SK-N-DZ (cell line): Measurements from ENCODE around the gene ADAMTSL1.

ENCODE experiments used
- DNase-seq: peaks from one replicate; pipeline ENCODE4 v3.0.0-alpha.2; 2015; ENCODE audit warnings: low spot score

ADAMTSL1 gene

DNA sequence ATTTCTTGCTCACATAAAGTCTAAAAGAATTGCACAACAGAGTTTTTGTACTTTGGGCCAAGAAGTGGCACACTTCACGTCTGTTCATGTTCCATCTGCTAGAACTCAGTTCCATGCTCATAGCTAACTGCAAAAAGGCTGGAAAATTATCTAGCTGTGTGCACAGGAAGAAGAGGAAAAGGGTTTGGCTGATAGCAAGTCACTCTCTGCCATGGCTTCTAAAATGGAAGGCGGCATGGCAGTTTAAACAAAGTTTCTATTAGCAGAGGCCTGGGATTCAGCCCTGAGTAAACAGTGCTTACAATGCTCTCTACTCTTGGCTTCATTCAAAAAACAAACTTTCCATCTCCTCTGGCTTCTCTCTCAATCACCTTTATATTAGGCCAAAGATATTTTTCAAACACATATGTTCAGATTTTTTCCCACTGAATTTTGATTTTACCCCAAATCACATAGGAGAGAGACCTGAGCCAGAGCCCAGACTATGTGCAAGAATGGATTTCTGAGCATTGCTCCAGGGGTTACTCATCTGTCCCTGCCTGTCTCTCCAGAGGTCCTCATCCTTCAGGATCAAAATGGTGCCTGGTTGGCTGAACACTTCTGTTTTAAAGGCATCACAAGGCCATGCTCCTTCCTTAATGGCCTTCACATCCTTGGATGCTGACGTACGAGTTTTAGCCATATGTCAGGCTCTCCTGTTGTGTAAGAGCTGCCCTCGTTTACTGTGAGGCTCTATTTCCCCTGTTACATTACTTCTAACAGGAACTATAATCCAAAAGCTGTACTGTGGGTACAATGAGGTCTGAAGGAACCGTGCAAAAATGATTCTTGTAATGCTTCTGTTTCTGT lies 332.5 kb downstream of the ADAMTSL1 start:
- no peak for DNase-seq

DNA sequence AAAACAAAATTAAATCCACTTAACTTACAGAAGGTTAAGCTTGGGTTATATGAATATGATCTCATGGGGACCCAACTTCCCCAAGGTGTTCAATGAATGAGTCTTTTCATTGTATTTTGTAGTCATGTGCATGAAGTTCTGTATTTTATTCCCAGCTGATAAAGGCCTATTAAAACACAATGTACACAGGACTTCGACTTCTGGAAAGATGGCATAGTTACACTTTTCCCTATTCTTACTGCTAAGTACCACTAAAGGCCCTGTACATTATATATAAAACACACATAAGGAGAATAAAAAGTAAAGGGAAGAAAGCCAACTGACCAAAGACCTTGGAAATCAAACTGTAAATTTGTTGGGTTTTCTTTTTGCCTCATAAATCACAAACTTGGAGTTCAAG lies 336.6 kb downstream of the ADAMTSL1 start:
- no peak for DNase-seq

DNA sequence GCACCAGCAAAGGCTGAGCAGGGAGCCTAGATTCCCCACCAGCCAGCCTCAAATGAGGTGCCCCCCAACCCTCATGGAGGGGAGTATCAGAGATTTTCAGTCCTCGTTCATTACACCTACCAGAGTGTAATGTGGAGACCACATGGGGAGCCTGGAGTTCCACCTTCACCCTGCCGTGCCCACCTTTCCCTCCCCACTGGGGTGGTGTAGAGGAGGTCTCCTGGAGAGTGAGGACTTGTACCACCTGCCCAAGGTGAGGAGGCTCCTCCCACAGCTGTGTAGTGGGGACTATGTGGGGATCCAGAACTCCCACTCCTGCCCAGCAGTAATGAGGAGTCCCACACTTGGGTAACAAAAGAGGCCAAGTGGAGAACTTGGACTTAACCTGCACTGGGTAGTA lies 337.2 kb downstream of the ADAMTSL1 start:
- no peak for DNase-seq

DNA sequence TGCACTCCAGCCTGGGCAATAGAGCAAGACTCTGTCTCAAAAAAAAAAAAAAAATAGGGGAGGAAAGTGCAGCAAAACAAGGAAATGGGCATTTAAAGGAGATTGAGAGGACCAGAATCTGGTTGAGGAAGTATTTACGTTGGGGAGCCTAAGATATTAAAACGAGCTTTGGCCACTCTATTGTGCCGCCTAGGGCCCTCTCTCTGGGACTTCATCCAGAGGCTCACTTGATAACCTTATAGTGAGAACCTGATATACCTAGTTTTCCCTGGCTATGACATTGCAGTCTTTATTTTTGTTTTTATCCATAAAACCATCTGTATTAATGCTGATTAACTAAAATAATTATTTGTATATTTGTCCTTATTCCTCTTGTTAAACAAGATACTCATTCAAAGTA lies 345.5 kb downstream of the ADAMTSL1 start:
- DNase-seq = no peak

DNA sequence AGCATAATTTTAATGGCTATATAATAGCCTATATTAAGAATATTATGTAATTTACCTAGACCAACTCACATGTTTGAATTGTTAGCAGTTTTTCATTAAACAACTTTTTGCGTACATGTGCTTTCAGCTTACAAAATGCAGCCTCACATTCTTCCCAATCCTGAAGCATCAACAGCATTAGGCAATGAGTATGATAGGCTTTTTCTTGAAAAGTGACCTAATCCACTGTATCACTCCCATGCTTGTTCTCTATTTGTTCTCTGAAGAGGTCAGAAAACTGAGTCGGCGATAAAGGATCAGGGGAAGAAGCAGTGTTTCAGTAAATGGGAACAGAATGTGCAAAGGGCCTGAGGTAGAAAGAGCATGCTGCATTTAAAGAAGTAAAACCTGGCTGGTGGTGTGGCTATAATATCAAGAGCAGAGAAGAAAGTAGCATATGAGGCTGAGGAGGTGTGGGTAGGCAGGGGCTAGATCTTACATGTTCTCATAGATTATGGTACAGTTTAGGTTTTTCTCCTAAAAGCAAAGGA lies 346.7 kb downstream of the ADAMTSL1 start:
- no peak for DNase-seq

DNA sequence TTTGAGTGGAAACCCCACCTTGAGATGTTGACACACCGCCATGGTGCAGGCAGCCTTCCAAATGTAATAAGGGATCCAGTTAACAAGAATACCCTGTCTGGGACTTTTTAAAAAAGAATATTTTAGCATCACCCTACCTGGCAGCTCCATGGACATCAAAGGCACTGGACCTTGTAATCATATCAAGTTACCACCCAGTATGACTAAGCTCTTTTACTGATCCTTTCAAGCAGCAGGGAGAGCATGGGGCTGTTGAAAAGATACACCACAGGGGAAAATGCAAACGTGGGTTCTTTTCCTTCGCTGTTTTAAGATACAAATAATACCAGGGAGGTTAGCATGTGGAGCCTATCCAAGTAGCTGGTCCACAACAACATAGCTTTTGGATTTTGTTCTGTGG lies 347.8 kb downstream of the ADAMTSL1 start:
- no peak for DNase-seq

DNA sequence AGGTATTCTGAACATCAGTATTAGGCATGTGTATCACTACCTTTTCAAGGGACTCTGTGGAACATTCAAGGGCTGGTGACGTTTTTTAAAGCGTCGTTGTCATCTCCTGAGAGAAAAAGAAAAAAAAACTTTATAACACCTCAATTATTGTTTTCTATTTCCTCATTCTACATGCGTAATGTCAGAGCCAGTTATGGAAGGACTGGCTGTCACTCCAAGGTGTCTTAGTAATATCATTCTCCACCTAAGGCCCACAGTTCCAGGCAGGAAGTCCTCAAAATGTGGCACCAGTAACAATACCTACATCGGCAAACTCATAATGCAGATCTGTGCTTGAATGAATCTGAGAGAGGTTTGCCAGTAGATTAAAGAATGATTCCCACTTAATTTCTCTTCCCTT lies 348.9 kb downstream of the ADAMTSL1 start:
- DNase-seq = no peak

DNA sequence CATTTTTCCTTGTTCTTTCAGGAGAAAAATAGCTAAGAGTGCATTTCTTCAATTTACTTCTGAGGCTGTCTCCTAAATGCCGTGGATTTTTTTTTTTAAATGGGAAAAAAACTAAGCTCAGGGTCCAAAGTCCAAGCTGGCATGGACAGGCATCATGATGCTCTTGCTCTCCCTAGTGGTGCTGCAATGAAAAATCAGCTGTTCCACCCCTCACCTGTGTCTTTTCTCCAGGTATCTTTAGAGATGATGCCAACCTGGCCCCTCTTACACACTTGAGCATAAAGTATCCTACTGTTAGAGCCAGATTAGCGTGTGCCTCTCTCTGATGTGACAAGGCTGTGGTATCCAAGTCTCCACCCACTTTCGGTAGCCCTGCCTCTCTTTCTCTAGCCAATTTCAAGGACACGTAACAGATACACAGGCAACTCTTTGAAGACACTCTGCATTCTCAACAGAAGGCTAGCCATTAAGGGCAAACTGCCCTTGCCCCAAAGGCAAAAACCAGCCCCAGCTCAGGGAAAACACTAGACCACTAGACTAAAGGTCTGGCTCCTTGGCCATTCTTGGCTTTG lies 350.2 kb downstream of the ADAMTSL1 start:
- no peak for DNase-seq

DNA sequence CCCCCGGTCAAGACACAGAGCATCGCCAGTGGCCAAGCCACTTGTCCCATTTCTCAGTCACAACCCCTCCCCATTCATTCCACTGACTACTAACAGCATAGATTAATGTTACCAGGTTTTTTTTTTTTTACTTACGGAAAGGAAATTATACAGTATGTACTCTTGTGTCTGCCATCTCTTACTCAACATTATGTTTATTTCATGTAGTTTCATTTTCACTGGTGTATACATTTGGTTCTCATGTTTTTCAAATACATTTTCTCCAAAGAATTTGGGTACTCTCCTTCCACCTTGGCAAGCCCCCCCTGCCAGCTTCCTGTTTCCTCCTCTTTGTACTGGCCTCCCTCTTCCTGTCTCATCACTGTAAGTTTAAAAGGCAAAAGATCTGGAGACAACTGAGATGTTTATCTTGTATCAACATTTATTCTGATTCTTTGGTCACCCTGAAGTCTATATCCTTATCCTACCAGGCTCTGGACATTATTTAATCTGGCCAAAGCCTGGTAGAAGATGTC lies 351.8 kb downstream of the ADAMTSL1 start:
- no peak for DNase-seq

DNA sequence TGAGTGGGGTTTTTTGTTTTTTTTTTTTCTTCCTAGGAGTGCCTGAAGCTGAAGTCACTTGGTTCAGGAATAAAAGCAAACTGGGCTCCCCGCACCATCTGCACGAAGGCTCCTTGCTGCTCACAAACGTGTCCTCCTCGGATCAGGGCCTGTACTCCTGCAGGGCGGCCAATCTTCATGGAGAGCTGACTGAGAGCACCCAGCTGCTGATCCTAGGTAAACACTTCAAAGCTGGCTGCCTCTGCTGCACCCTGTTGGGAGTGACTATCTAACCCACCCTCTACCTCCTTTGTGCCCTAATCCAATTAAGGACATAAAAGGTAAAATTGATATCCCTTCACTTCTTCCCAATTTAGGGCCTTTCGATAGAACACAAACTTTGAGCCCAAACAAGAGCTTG lies 352.3 kb downstream of the ADAMTSL1 start:
- no peak for DNase-seq

DNA sequence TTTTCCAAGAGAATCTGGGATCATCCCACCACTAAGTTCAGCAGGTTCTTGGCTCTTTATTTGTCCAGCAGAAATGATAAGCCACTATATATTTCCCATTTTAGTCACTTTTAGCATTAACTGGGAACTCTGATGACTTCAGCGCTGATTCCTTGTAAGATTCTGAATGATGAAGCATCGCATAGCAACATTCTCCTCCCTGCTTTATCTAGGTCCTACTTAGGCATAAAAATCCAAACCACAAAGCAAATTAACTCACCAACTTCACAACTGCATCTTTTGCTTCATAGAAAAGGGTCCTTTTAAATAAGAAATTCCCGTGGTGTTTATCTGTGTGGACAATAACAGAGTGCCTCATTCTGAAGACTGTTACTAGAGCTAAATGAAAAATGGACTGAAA lies 355.1 kb downstream of the ADAMTSL1 start:
- DNase-seq = no peak

DNA sequence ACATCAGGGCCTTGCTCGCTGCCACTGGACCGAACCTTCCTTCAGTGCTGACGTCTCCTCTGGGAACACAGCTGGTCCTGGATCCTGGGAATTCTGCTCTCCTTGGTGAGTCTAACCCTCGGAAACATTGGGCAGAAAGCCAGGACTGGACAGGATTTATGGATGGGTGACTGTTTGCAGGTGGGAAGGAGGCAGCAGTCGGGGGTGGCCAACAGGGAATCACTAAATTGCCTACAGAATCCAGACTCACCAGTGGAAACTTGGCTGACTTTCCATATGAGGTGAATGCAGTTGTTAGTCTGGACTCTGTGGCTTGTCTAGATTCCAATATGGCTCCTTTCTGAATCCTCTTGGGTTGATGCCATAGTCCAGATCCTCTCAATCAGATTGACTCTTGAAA lies 355.9 kb downstream of the ADAMTSL1 start:
- DNase-seq = no peak

DNA sequence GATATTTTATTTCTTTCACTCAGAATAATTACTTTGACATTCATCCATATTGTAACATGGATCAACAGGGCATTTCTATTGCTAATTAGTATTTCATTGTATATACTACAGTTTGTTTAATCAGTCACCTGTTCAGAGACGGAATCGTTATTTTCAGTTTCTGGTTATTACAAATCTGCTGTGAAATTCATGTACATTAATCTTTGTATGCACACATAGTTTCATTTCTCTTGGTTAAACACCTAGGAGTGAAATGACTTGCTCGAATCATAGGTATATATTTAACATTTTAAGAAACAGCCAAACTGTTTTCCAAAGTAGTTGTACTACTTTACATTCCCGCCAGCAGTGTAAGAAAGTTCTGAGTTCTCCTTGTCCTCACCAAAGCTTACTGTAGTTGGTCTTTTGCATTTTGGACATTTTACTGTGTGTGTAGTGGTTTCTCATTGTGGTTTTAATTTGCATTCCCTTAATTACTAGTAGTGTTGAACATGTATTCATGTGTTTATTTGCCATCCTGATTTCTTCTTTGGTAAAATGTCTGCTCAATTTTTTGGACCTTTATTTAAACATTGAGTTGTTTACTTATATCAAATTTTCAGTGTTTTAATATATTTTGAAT lies 360.9 kb downstream of the ADAMTSL1 start:
- no peak for DNase-seq

DNA sequence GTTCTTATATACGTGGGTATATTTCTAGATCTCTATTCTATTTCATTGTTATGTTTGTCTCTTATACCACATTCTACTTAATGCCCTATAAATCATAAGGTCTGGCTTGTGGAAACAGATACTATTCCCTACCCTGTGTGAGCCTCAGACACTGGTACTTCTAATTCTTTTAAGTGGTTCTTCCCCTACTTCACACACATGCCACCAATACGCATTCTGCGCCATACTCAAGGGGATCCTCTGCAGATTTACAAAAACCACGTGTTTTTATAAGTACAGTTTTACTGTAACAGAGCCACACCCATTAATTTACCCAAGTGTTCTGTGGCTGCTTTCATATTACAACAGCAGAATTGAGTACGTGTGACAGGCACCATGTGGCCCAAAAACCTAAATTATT lies 363.4 kb downstream of the ADAMTSL1 start:
- DNase-seq = no peak

DNA sequence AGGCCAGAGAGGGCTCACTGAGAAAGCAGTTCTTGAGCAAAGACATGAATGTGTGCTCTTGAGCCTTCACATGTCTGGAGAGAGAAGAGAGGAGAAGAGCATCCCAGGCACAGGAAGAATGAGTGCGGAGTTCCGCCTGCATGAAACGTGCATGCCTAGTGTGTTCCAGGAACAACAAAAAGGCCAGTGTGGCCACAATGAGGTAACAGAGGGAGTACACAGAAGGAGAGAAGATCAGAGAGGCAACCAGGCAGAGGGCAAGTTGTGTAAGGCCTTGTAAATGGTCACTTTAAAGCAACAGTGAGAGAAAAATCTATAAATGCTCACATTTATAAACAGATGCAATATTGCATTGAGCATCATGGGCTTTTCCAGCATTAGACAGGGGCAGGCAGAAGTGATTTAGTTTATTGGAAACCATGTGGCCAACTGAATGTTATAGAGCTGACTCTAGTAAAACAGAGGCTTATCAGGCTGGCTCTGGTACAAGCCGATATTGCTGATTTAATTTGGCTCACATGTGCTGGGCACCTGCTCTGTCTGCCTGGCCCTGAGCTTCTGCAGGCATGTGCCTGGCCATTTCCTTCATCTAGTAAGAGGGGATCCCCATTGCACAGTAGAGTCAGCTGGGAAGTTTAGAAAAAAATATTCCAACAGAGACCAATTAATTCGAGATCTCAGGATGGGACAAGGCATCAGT lies 373.8 kb downstream of the ADAMTSL1 start:
- DNase-seq = peak; percentile 60

DNA sequence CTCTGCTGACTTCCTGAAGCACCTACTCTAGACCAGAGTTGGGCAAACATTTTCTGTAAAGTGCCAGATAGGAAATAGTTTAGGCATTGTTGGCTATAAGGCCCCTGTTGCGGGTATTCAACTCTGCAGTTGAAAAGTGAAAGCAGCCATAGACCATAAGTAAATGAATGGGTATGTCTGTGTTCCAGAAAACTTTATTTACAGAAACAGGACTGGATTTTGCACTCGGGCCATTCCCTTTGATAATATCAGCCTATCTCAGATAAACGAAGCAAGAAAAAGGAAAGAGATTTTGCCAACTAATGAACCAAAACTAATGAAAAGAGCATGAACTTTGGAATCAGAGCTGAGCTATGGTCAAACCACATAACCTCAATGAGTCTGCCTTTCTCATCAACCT lies 374.7 kb downstream of the ADAMTSL1 start:
- no peak for DNase-seq

DNA sequence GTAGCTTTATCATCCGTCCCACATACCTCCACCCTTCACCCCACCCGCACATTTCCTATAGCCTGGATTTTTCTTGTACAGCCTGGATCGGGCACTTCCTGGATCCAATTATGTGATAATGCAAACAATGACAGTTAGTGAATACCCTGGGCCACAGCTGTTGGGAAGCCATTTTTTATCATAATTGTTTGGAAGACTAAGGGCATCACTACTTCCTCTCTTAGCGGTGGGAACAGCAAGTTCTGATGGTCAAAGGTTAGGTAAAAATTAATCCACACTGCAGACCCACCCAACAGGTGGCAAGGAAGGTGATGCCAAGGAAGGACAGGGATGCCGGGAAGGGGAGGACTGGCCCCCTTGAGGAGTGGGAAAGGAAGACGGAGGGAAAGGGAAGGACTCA lies 375.3 kb downstream of the ADAMTSL1 start:
- no peak for DNase-seq

DNA sequence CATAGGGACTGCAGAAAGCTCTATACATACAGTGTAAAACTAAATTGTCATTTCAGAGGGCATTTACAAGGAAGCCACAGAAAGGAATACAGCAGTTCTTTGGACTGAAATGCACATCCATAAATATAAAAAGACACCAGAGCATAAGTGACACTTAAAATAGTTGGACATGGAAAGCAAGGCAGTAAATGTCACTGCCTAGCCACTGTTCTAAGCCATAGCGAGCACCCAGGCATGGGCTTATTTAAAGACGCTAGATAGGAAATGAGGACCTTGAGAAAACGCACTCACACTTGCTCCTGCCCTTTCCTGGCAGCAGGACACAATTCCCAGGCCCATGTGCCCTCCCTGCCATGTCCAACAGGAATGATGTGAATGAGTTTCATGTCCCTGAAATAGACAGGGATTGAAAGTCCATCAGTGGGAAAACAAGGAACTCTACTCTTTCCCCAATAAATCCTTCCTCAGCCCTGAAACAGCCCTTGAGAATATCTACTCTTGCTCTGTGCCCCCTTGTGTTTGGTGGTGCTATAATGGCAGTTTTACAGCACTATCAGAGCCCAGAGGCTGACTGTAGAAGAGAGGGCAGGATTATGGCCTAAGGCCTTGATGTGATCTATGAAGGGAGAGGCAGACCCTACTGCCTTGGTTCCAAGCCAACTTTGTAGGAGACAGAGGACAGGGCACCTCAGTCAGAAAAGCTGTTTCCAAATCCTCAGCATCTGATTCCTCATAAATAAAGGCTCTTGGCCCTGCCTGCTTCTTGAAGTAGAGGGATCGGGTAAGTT lies 376.1 kb downstream of the ADAMTSL1 start:
- DNase-seq = no peak

DNA sequence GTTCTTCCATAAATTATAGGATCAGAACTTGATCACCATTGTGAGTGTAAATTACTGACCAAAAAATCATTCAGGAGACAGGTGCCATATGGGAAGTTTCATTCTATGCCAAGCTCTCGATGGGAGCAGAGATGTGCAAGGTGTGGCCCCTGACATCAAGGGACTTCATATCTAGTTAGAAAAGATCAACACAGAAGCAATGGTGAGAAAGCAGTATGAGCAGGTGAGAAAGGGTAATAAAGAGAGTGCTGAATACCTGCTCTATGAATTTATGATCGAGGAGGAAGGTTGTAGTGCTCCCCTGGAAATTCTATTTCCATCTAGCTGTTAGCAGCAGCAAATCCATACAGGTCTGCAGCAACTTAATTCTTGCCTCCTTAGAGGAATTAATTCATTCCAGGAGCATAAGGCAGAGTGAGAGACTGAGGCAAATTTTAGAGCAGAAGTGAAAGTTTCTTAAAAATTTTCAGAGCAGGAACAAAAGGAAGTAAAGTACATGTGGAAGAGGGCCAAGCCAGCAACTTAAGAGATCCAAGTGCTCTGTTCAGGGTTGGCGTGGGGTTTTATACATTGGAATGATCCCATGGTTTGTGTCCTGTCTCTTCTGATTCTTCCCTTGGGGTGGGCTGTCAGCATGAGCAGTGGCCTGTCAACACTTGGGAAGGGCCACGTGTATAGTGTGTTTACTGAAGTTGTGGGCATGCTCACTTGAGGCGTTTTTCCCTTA lies 377.3 kb downstream of the ADAMTSL1 start:
- DNase-seq = no peak

DNA sequence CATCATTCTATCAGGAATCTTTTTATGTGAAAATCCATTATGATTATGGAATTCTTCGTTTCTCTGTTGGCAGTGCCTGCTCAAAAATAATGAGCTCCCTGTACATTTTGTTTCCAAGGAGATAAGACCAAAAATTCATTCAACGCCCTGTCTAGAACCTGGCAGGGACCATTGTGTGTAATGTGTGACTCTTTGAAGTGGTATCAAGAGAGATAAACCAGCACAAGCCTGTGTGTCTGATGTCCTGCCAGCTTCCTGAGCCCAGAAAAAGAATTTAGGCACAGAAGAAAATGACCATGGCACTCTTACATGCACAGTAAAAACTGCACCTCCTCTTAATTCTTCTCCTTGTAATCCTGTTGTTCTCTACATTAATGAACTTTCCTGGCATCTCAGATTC lies 381.7 kb downstream of the ADAMTSL1 start:
- no peak for DNase-seq
